NCI-H524 (cell line): ENCODE data around the gene NMNAT2.
A peak's percentile ranks its signal among the peaks of the same experiment; 100 is the strongest.

Experiments
- DNase-seq, 2 experiments: peaks; one replicate each; lab custom pipeline; 2025; lab: John Stamatoyannopoulos, UW

NMNAT2 gene

DNA sequence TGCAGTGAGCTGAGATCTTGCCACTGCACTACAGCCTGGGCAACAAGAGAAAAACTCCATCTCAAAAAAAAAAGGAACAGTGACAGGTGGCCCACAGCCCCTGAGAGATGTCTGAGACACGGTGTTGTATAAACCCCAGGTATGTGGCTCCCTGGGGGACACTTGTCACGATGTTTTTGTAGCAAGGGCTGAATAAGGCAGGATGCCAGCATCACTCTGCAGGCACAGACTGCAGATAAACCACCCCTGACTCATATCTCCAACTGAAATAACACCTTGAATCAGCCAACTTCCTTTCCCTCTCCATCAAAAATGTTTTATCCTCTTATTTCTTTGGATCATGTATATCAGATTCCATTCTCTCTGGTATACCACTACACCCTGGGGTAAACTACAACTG lies 52.5 kb downstream of the NMNAT2 start:
- peak; percentile 15 to 62 for DNase-seq

DNA sequence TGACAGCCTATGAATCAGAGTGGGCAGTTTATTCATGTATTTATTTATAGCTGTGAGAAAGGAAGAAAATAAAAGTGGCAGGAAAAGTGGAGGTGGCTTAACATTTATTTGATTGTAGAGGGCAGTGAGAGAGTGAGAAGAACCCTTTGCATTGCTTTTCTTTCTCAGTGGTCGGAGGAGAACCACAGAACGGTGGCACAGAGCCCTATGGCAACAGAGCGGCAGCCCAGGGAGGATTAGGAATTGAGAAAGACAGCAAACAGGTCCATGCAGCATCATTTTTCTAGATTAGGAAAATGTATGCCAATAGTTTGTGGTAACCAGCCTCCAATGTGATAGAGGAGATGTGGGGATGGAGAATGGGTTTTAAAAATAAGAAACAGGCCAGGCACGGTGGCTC lies 53.1 kb downstream of the NMNAT2 start:
- DNase-seq = no peak

DNA sequence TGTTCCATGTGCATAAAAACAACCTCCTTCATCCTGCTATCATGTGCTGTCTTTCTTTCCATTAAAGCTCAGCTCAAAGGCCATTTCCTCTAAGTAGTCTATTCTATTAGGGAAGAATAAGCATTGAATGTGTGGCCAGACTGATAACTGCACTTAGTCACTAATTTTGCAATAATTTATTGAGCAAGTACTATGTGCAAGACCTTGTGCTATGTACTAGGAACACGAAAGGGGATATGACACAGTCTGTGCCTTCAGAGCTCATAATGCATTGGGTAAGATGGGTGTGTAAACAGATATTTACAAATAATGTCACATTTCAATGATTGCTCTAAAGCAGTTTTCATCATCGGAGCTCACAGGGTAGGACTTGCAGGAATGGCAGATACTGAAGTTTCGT lies 54.2 kb downstream of the NMNAT2 start:
- DNase-seq = no peak

DNA sequence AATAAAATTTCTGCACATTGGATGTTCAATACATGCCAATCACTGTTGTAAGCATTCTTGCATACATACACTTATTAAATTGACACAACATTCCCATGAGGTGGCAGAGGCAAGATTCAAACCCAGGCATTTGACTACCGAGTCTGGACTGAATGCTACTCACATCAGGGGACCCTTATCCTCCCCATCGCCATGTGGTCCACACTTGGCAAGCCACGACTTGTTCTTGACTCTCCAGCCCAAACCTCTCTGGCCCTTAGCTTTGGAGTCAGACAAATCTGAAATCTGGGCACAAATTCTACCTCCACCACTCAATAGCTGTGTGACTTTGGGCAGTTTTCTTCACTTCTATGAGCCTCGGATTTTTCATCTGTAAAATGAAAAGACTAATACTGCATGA lies 57.1 kb downstream of the NMNAT2 start:
- DNase-seq = peak in 1 of 2 experiments; percentile 23

DNA sequence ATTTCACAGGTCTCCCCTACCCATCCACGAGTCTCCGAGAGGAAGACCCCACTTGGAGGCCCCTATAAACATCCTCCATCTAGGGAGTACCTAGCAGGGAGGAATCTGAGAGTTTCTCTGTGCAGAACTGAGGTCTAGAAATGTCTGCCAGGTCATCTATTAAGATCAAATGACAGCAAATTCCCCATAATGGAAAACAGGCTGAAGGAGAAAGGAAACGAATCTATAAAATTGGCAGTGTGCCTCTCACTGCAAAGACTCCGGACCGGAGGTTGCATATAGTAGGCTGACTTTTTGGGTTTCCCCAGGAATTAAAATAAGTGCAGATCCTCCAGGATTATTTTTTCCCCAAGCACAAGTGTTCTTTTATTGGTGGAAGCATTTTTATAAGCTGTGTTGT lies 57.7 kb downstream of the NMNAT2 start:
- DNase-seq = no peak

DNA sequence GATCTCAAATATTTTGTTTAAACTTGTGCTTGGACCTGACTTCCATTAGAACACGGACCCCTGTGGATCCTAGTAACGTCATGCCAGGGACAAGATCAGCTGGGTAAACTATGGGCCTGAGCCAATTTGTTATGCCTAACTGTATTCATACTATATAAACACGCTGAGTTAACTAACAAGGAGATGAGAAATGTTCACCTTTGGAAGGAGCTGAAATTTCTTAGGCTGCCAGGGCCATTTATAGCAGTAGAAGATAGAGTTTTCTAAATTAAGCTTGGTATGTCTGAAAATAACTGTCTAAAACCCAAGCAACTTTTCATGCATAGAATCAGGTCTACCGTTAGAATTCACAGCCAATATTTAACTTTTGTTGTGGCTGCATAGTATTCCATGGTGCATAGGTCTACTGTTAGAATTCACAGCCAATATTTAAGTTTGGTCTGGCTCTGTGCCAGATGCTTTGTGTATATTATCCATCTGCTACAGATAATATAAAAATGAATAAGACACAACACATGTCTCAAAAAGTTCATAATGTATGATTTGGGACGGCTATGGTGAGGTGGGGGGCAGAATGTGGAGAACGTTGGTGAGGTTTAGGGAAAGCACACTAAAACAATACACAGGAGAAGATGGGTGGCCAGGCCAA lies 61.5 kb downstream of the NMNAT2 start:
- DNase-seq = no peak

DNA sequence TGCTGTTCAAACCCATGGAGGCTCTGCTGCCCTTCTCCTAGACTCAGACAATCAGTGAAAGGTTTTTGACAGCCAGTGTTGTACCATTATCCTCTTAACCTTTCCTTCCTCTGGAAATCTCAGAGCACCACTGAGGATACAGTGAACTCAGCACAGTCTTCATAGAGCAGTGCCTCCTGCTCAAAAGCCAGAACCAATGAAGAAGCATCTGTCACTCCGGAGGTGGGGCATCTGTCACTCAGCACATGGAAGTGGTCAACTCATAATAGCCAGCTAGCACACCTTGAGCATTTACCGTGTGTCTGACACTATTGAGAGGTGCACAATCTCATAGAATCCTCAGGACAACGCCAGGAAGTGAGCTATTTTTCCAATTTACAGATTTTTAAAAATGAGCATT lies 62.4 kb downstream of the NMNAT2 start:
- peak in 1 of 2 experiments; percentile 15 for DNase-seq

DNA sequence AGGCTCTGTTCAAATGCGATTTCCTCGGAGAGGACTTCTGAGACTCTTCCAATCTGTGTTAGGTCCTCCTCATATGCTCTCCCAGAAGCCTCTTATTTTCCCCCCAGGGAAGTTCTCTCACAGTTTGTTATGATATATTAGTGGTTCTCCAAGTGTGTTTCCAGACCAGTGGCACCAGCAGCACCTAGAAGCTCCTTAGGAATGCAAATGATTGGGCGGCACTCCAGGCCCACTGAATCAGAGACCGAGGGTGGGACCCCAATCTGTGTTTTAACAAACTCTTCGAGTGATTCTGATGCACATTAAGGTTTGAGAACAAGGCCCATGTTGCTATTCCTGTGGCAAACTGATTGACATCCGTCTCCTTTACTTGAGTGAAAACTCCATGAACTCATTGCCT lies 63.0 kb downstream of the NMNAT2 start:
- DNase-seq = no peak

DNA sequence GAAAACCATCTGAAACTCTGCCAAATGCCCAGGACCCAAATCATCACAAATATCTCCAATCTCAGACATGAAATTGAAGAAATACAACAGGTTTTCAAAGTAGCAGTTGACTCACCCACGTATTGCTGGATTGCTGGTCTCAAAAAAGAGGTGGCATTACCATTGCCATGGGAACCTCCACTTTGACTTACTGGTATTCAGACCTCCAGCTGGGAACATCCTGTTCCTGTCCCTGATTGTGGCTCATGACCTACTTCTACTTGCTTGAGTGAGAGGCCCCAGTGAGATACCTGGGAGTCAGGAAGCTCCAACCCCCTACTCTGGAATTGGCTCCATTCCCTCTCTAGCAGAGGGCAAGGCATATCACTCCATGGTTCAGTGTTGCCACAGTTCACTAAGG lies 64.6 kb downstream of the NMNAT2 start:
- no peak for DNase-seq

DNA sequence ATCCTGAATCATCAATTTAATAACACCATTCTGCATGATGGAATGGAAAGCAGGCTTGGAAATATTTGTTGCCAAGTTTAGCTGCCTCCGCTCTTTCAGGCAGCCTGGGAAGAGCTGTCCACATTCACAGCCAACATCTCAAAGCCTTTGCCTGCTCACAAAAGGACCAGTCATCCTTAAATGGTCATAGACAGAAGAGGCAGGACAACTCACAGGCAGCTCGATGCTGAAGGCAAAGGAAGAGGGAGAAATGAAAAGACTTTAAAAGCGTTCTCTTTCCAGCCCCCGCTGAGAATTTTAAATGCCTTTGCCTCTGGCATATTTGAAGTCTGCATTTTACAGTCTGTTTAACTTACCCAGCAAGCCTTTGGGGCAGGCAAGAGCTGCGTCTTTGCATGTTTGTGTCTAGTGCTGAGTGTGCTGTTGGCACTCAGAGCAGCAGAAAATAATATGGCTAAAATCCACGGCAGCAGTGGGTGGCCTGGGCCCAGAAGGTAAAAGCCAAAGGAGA lies 68.9 kb downstream of the NMNAT2 start:
- DNase-seq = no peak

DNA sequence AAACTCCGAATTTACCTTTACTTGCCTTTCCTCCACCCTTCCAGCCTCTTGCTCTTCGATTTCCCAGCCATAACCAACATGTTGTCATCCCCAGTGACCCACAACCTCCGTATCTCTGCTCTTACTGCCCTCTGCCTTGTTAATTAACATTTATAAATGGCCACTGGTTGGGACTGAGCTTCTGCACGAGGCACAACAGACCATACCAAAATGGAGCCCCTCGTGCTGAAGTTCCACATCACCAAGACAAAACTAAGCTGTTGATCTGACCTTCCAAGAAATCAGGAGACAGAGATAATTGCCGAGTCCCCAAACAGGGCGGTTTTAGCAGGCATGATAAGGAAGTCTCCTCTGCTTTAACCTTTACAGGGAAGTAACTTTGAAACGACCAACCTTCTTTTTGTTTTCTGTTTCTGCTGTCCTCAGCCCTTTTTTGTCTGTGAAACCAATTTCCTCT lies 71.9 kb downstream of the NMNAT2 start:
- DNase-seq = no peak

DNA sequence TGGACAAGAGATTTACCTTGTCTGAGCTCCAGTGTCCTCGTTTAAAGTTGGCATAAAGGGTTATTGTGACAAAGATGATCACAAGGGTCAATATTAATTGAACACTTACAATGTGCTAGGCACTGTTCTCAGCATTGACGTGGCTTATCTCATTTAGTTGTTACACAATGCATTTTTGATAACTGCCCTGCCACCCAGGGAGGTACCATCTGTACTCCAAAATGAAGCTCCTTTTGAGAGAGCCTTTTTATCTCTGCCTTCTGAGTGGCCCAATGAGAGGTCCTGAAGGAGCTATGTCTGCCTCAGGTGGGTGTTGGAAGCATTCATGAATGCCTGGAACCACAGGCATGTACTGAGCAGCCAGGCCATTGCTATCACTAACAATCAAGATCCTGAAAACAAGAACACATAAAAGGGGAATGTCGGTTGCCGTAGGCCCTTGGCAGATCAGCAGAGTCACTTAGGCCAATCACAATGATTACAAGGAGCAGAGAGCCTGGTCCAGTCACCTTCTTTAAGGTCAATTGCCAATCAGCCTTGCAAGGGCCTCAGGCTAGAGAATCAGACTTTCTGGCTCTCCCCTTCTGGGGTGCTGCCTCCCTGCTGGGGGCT lies 78.5 kb downstream of the NMNAT2 start:
- no peak for DNase-seq

DNA sequence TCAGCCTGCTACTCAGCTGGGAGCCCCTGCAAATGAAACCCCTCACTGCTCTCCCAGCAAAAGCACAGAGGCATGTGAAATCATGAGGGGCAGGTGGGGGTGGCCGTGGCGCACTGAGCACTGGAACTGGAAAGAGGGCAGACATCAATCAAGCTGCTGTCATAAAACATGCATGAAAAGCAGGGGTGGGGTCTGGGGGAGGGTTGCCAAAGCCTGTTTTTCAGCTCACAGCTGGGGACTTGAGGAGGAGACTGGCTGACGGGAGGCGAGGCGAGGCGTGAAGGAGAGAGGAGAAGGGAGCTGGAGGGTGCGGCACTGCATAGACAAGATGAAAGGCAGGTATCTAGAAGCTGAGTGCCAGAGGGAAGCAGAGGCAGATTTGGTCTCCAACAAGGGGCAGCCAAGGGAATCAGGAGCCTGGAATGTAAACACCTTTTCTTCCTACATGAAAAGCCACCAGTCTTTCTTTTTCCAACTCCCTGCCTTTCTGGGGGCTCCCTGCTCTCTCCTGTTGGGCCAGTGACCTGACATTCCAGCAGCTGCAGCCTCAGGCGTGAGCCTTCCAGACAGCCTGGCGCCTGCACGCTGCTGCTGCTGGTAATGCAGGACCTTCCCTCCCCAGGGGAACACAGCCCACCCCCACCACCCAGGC lies 87.0 kb downstream of the NMNAT2 start:
- peak in 1 of 2 experiments; percentile 5 for DNase-seq

DNA sequence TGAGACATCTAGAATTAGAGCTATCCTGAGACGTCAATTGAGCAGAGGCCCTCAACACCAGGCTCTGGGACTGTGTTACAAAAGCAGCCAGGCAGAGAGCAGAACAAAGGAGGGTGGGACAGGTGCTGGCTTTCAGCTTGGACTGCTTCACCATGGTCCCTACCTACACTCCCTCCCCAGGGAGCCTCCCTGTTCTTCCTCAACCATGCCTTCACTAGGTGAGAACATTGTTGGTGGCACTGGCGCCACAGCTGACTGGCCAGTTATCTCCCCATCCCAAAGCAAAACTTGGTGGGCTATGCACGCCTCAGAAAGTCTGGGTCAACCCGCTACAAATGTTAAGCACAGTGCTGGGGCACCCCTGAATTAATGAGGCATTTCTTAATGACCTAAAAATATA lies 87.8 kb downstream of the NMNAT2 start:
- DNase-seq = no peak

DNA sequence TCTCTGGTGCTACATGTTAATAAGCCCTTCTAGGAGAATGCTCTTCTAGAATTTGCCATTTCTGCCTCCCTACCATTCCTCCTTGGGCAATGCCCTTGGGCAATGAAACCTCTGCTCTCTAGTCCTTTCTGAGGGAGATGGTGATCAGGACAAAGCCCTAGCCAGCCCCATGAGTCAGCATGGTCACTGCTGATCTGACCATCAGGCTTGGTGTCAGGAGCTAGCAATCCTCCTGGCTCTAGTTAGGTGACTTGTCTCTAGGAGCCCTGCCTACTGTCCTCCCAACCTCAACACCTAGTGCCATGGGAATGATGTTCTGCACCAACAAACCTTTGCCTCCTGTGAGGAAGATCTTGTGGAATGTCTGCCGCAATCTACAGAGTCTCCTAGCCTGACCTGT lies 89.8 kb downstream of the NMNAT2 start:
- no peak for DNase-seq

DNA sequence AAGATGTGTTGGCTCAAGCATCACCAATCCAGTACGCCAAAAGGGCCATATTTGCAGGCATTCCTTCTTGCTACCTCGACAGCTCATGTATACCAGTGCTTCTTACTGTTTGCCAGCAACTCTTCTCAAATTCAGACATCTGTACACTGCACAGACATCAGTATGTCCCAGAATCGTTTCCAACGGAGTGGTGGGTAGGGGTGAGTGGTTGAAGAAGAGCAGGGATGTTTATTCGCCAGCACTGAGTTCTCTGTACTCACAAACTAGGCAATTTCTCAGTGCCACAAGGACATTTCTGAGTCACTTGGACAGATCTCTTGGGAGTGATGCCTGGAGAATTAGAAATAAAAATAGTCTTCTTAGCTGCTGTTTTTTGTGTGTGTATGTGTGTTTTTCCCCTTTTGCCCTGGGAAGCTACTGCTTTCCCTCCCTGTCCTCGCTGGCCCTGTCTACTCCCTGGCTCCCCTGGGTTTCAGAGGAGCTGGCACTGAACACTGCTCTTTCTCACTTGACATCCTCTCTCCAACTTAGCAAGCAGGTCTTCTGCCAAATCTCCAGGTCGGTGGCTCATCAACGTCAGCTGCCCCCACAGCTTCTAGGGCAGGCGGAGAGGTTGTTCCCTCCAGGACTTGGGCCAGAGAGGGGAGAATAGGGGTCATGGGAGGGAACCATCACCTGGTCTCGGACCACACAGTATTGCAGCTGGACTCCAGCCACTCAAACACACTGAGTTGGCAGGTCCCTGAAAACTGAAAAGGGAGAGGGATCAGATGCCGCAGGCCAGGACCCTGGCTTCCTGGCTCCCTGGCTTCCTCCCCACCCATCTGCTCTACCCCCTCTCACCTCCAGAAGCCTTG lies 90.5 kb downstream of the NMNAT2 start:
- no peak for DNase-seq

DNA sequence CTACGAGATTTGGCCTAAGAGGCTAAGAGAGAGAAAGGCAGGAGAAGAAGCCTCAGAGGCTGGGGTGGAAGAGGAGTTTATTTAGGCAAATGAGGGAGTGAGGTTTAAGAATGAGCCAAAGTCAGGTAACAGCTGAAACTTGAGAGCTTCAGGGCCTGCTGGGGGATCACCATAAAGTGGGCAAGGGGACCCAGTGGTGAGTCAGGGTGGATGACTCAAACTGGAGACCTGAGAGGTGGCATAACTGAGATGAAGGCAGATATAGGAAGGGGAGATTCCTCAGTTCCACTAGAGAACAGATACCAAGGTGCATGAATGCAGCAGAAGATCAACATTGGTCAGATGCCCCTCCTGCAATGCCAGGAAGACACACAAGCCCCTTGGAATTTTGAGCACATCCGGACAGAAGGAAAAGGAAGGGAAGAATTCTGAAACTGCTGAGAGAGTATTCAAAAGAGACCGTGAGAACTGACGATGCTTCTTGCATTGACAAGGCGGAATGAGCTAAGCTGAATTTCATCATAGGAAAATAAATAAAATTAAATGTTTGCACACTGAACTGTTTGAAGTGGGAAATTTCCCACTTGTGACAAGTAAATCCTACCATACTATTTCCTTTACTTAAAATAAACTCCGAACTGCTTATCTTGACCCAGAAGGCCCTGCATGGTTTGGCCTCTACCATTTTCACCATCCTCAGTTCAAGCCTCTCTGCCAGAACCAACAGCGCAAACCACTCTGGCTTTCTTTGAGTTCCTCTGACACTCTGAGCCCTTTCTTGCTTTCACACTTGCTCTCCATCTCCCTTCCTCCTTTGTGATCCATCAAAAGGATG lies 94.1 kb downstream of the NMNAT2 start:
- no peak for DNase-seq

DNA sequence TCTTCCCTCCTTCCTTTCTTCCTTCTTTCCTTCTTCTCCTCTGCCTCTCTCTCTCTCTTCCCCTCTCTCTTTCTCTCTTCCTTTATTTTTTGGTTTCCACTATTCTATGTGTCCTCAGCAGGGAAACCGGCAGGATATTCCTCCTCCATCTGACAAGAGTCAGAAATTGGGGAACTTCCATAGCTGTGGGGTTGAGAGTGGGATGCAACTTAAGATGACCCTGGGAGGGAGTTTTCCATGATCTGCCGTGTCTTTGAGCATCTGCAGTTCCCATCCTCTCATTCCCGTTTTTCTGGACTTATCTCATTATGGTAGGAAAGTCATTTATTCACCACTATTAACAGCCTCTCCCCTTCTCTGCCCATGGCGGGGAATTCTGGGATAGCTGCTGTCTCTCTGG lies 98.6 kb downstream of the NMNAT2 start:
- DNase-seq = no peak

DNA sequence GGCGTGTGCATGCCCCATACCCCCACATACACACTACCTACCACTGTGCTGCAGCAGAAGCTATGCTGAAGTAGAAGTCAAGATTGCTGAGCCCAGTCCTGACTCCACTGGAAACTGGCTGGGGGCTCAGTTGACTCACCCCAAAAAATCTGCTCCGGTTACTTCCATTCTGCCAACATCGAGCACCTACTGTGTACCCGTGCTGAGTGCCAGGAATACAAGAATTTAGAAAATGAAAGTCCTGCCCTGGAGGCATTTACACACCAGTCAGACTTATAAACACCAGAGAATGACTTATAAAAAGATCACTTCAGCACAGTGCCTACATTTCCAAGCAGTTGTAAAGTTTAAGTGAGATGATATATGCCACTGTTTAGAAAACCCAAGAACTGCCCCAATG lies 99.1 kb downstream of the NMNAT2 start:
- DNase-seq = no peak

DNA sequence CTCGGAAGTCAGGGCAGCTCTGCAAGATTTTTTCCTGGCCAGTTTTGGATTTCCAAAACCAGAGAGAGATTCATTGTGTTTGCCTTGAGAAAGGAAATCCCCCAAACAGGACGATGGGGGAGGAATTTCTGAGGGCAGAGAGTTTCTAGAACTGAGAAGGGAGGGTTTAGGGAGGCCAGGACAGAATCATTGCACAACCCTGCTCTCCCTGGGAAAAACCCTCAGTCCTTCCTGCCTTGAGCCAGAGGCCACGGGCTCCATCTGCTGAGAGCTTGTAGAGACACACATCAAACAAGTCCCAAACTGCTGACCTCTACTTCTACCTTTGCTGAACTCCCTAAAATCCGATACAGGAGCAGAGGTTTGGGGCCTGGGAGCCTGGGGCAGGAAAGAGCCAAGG lies 99.7 kb downstream of the NMNAT2 start:
- no peak for DNase-seq

DNA sequence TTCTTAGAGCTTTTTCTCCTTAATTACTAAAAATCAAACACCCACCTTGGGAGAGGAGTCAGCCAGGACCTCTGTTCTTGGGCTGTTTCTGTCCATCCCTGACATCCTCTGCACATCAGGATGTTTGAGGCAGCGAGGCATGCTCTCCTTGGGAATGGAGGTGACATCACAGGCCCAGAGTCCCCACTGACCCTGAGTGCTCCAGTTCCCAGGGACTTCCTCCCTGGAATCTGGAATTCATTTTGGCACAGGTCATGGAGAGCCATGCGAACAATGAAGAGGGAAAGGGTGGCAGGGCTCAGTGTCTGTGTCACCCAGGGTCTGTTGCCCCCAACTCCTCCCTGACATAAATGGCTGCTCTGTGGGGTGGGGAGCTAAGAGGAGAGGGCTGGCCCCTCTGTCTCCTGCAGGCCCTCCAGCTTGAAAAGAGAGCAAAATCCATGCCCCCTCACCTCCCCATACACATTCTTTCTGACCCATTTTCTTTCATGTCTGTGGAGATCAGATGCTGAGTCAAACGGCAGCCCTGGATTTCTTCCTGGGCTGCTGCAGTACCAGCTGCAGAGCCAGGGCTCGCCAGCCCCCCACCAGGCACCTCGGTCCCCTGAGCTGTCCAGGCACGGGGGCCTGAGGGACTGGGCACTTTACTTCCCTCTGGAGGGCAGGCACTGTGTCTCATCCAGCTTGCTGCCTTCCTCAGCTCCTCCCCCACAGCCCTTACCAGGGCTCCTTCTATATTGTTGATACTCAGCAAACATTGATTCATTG lies 102.0 kb downstream of the NMNAT2 start:
- no peak for DNase-seq
